ENCODE results near the gene MGMT.

The MGMT gene

GRCh38 chr10:129602938-129603535, 136.0 kb downstream of the MGMT start:
- DNase-seq = no peak

GRCh38 chr10:129604333-129605032, 137.4 kb downstream of the MGMT start:
- DNase-seq = no peak

DNA sequence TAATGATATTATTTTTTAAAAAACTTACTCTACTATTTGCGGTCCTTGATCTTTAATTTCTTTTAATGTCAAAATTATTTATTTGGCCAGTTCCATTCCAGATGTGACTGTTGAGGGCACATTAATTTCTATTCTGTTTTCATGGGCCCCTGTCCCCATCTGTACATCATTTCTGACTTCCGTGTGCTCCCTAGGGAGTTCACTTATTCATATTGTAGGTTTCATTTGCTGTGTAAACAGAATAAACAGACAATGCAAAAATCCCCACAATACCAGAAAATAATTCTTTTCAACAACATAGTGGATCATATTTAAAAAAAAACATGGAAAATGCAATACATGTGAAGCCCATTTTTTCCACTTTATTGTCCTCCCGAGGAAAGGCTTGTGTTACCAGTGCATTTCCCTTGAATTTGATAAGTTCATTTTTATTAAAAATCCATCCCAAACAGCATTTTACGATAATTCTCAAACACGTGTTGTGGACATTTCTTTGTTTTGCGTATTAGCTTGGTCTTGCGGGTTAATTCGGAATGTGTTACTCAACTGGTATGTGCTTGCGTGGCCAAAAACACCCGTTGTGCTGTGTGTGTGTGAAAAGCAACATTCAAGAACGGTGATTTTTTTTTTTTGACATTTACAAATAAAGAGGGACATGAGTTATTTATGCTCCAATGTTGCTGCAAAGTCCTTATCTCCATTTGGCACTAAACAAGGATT, 138.4 kb downstream of the MGMT start:
- no peak for DNase-seq

GRCh38 chr10:129605986-129606518, 139.0 kb downstream of the MGMT start:
- DNase-seq = no peak

- no peak for DNase-seq
These were observed 140.6 kb downstream of the MGMT start for GRCh38 chr10:129607607-129608109.

DNA sequence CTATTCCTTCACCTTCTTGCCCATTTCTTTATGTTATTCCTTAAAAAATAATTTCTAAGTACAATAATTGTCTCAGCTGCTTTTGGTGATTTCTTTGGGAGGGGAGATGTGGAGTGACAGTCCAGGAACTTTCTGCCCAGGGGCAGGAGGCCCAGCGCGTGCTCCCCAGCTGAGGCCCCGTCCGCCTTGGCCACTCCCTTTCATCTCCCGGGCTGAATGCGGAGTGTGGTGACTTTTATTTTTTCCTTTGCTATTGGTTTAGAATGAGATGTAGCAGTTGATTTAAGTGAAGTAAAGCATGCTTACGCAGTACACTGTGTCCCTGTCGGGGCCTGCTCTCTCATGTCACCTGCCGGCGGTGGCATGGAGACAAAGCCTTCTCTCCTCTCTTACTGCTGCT, 141.6 kb downstream of the MGMT start:
- DNase-seq = no peak

DNA sequence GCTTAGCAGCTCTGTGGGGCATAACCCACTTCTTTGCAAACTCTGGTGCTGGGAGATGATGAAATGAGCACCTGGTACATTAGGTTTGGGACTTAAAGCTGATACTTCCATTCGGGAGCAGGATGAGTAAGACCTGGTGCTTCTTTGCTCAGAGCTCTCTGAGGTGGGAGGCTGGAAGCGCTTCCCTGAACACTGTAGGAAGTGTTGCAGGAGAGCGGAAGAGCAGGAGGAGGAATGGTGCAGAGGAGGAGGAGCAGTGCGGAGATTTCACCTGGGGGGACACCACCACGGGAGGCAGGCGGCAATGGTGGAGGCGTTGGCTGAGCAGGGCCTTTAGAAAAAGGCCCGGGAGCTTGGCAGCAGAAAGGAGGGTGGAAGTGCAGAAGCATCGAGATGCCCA, 142.5 kb downstream of the MGMT start:
- DNase-seq = no peak

DNA sequence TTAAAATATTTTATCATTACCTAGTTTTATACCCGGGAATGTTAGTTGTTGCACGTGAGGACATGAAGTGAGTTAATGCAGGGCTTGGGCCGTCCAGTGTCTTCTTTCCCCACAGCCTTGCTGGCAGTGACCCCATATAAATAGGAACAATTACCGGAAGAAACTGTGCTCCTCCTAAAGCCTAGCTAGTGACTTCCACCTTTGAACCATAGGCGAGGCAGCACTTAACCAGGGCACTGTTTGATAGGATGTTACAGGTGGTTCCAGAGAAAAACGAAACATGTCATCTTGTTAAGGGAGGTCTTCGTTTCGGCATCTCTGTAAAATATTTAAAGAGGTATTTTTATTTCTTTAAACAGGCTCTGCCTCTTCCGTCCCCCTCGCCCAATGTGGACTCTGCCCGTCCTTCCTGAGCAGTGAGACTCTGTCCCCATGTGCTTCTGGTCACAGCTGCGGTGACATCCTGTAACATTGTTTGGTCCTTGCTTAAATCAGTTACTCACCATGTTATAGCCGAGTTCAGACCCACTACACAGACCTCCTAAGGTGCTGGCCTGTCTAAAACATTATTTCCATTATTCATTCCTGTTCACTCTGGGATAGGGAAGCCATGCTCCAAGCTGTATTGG, 145.6 kb downstream of the MGMT start:
- no peak for DNase-seq

- DNase-seq = no peak
These were observed 146.4 kb downstream of the MGMT start for GRCh38 chr10:129613377-129613980.

- no peak for DNase-seq
These were observed 147.3 kb downstream of the MGMT start for GRCh38 chr10:129614341-129614740.

- DNase-seq = no peak
These were observed 148.3 kb downstream of the MGMT start for GRCh38 chr10:129615381-129615780.

- no peak for DNase-seq
These were observed 149.0 kb downstream of the MGMT start for GRCh38 chr10:129615921-129616525.

DNA sequence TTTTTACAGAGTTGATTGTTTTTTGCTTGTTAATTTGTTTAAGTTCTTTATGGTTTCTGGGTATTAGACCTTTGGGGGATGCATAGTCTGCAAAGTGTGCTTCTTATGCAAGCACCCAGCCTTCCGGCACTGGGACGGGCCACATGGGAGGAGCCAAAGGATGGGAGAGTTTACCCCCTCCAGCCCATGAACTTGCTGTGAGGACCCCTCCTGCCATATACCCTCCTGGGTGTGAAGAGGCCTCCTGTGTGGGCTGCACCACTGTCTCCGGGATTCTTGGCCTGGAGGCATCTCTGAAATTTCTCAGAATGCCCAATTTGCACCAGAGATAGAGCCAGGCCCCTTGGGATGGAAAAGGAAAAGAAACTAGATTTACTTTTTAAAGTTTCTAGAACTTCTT, 150.7 kb downstream of the MGMT start:
- no peak for DNase-seq

DNA sequence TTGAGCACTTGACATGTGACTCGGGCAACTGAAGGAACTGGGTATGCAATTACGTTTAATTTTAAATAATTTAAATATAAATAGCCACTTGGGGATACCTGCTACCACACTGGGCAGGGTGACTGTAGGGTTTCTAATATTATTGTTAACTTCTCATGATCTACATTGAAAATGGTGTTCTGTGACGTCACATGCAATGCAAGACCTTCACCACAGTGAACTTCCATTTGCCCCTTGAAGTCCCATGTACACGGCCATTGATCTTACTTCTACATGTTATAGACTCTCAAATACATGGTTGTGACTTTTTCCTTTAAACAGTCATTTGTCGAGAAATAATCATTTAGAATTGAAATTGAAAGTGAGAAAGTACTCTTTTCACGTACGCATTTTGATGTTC, 154.0 kb downstream of the MGMT start:
- DNase-seq = no peak

DNA sequence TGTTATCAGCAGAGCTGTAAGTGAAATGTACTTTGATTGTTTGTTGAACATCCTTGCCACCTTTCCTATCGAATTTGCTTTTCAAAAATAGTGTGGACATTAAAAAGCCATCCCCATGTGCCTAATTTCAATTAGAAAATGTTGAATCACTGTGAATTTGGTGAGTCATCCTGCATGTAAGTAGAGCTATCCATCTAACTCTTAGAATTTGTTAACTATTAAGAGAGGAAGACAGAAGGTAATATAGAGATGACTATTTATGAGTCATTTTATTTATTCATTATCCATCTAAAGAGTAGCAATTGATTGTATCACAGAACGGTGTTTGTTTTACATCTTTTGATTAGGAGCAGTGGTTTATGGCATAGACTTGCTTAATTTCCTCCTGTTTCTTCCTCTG, 154.7 kb downstream of the MGMT start:
- DNase-seq = no peak

DNA sequence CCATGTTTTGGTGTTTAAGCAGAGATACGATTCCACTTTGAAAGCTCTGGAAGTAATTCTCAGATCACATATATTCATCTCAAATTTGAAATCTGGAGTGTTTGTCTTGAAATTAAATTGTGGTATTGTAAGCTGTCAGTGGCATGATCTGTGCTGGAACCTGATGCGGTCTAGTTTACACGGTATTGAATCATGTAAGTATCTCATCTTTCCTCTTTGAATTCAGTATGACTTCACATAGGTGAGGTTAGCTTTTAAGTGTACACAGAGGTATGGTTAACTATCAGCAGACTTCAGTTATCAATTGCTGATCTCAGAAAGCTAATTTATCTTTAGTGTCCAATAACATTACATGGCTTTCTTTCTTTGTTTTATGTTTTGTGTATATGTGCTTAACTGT, 155.2 kb downstream of the MGMT start:
- no peak for DNase-seq

GRCh38 chr10:129622736-129623135, 155.7 kb downstream of the MGMT start:
- DNase-seq = no peak

GRCh38 chr10:129624526-129624925, 157.5 kb downstream of the MGMT start:
- no peak for DNase-seq

DNA sequence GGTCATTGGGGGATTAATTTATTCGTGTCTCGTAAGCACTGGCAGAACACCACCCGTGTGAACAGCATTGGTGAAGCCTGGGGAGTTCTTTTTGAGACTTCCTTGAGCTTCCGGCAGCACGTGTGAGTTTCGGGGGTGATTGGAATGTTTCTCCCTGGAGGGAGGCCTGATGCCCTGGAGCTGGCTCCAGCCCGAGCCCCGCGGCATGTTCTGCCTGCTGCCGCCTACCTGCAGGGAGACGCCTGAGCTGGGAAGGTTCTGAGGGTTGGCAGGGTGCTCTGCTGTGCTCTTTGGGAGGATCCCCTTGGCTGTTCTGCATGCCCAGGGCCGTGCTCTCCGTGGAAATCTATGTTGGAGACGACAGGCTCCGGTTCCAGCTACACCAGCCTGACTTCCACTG, 159.3 kb downstream of the MGMT start:
- no peak for DNase-seq

DNA sequence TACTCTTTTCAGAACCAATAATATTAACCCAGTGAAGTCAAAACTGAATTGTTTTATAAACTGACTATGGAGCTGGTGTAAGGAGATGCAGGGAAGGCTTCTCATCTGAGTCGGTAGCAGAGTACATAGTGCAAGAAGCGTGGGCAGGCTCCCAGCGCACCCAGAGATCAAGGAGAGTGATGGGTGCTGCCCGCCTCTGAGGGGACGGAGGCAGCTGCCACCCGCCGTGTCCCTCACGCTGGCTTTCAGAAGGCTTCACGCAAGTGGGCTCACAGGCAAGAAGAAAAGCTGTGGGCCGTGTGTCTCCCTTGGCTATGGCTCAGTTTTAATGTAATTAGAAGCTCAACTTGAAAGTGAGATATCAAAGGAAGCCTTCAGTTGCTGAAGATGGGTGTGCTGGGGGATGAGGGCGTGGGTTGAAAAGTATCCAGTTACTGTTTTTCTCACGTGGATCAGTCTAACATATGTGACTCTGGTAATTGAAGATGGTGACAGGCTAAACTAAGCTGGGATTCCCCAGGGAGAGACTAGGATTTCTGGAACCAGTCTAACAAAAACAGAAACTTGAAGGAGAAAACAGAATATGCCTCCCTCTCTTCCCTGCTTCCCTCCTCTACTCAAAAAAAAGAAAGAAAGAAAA, 159.9 kb downstream of the MGMT start:
- DNase-seq = no peak

GRCh38 chr10:129627442-129627841, 160.4 kb downstream of the MGMT start:
- no peak for DNase-seq

DNA sequence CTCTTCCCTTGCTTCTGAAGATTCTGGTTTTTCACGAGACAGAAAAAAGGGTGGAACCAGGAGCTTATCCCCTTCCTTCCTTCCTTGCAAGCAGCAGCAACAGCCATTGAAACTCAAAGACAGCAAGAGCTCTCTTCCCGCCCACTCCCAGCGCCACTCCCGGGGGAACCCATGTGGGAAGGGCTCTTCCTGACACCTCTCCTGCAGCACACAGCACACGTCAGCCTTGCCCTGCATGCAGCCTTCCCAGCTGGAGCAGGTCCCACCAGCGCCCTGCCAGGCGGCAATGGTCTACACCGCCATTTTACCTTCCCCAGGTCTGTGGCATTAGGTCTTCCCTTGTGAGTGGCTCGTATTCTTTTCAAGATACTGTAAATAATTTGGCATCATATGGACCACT, 161.8 kb downstream of the MGMT start:
- DNase-seq = no peak
